RKO (cell line): ENCODE results near the gene LUC7L.
"Not testable (repeated sequence)": the region's sequence is repeated elsewhere in the genome, so short reads cannot be mapped to it uniquely, and the experiment has no call there.

ENCODE experiments used
- DNase-seq: peaks from one replicate; pipeline ENCODE4 v3.0.0-alpha.2; 2016; ENCODE audit warnings: low spot score

The LUC7L gene

GRCh38 chr16:263182-263774 is 34.0 kb upstream of the LUC7L start:
- no peak for DNase-seq

- DNase-seq, result no peak
Observed at GRCh38 chr16:262121-262745, 33.0 kb upstream of the LUC7L start.

GRCh38 chr16:261031-261691 is 31.9 kb upstream of the LUC7L start:
- DNase-seq, result no peak

GRCh38 chr16:260326-260725 is 31.1 kb upstream of the LUC7L start:
- DNase-seq, result no peak

- DNase-seq, result no peak
Observed at GRCh38 chr16:259814-260253, 30.6 kb upstream of the LUC7L start.

GRCh38 chr16:259226-259625 is 30.0 kb upstream of the LUC7L start:
- no peak for DNase-seq

- DNase-seq, result not testable (repeated sequence)
Observed at GRCh38 chr16:258091-258490, 28.8 kb upstream of the LUC7L start.

- DNase-seq, result no peak
Observed at GRCh38 chr16:255183-255582, 25.9 kb upstream of the LUC7L start.

- no peak for DNase-seq
Observed at GRCh38 chr16:254461-254860, 25.2 kb upstream of the LUC7L start.

- no peak for DNase-seq
Observed at GRCh38 chr16:253833-254232, 24.6 kb upstream of the LUC7L start.

- no peak for DNase-seq
Observed at GRCh38 chr16:252366-253337, 23.4 kb upstream of the LUC7L start.

- no peak for DNase-seq
Observed at GRCh38 chr16:249431-249830, 20.2 kb upstream of the LUC7L start.

GRCh38 chr16:247027-247426 is 17.8 kb upstream of the LUC7L start:
- no peak for DNase-seq

- DNase-seq, result no peak
Observed at GRCh38 chr16:245105-245504, 15.9 kb upstream of the LUC7L start.

GRCh38 chr16:243348-243747 is 14.1 kb upstream of the LUC7L start:
- no peak for DNase-seq

GRCh38 chr16:242281-242680 is 13.0 kb upstream of the LUC7L start:
- no peak for DNase-seq

- DNase-seq, result no peak
Observed at GRCh38 chr16:240559-240958, 11.3 kb upstream of the LUC7L start.

GRCh38 chr16:239948-240277 is 10.7 kb upstream of the LUC7L start:
- no peak for DNase-seq

GRCh38 chr16:234468-235305 is 5.4 kb upstream of the LUC7L start, which contains the start of gene FAM234A:
Gene FAM234A (plus strand): TSS chr16:234821. CDS start chr16:254414, 19,593 bp downstream.
- peak; percentile 93 for DNase-seq

GRCh38 chr16:230949-231348 is 1.7 kb upstream of the LUC7L start:
- DNase-seq, result no peak

GRCh38 chr16:230351-230750 is 1.1 kb upstream of the LUC7L start:
- not testable (repeated sequence) for DNase-seq
